H1 (cell line): ENCODE data around the gene SPATS2L. TPM values are rescaled to one million over a fixed set of nuclear protein-coding genes. Genes with fewer than 3 reads are reported as not detected.
A peak's percentile ranks its signal among the peaks of the same experiment; 100 is the strongest.

Source experiments
- CTCF ChIA-PET: fragments of 300-600 bp; sonication (Branson Sonifier 250); formaldehyde crosslinking; loops from one replicate; lab custom pipeline; 2021; ENCODE audit not compliant: partially characterized antibody; lab: Charles Lee
- POLR2A ChIA-PET: fragments of 300-600 bp; sonication (Branson Sonifier 250); formaldehyde crosslinking; loops from one replicate; lab custom pipeline; 2021; ENCODE audit warnings: inconsistent platforms; ENCODE audit not compliant: partially characterized antibody; lab: Charles Lee
- DNase-seq, 2 experiments: peaks; one replicate each; pipeline versions ENCODE4 v3.0.0 to v3.0.0-alpha.2; 2010 to 2022; ENCODE audit warnings: low spot score in 2 of 2, low read depth in 1 of 2, mixed read lengths in 1 of 2
- FAIRE-seq: peaks from 2 replicates; lab custom pipeline; 2011; peaks lifted over from hg19 to GRCh38; lab: Jason Lieb, UNC
- H2AFZ ChIP-seq: 2 replicates; pipeline ENCODE4 v1.8.1; 2012; ENCODE audit warnings: low read length, inconsistent platforms
- H2AK5ac ChIP-seq: 2 replicates; pipeline ENCODE4 v1.6.1; 2013; ENCODE audit warnings: low read depth, low read length
- H2BK120ac ChIP-seq: replicated peaks from 2 replicates; pipeline ENCODE3; 2013; ENCODE audit warnings: low read depth, low read length, inconsistent platforms
- H2BK12ac ChIP-seq: 2 replicates; pipeline ENCODE4 v1.6.1; 2013; ENCODE audit warnings: low read depth, low read length
- H2BK15ac ChIP-seq: 2 replicates; pipeline ENCODE4 v1.6.1; 2013; ENCODE audit warnings: low read length
- H2BK20ac ChIP-seq: 2 replicates; pipeline ENCODE4 v1.6.1; 2013; ENCODE audit warnings: low read length
- H2BK5ac ChIP-seq: 2 replicates; pipeline ENCODE4 v1.6.1; 2013; ENCODE audit warnings: low read depth, low read length
- H3K14ac ChIP-seq: 2 replicates; pipeline ENCODE4 v1.6.1; 2013; ENCODE audit warnings: inconsistent platforms; ENCODE audit not compliant: insufficient read length
- H3K18ac ChIP-seq: 2 replicates; pipeline ENCODE4 v1.6.1; 2013; ENCODE audit warnings: low read length; ENCODE audit errors: extremely low read depth
- H3K23ac ChIP-seq: 2 replicates; pipeline ENCODE4 v1.6.1; 2013; ENCODE audit warnings: inconsistent platforms; ENCODE audit not compliant: insufficient read length
- H3K23me2 ChIP-seq: 2 replicates; pipeline ENCODE4 v1.6.1; 2013; ENCODE audit warnings: low read depth, low read length
- H3K27ac ChIP-seq: 2 replicates; pipeline ENCODE4 v1.6.1; 2011; ENCODE audit warnings: low read depth, low read length, inconsistent platforms
- H3K27me3 ChIP-seq, 4 experiments: replicated peaks in 1 of 4; 1 replicate in 1 of 4; 2 replicates in 3 of 4; pipeline versions ENCODE4 v1.6.1 to v1.8.1; 2011 to 2013; ENCODE audit warnings: low read length in 3 of 4, mild to moderate bottlenecking in 3 of 4, inconsistent platforms in 2 of 4, mixed read lengths in 2 of 4, moderate library complexity in 1 of 4; ENCODE audit not compliant: control insufficient read depth in 3 of 4, insufficient read depth in 3 of 4; ENCODE audit errors: extremely low read depth in 1 of 4
- H3K36me3 ChIP-seq, 4 experiments: 2 replicates each; pipeline versions ENCODE4 v1.6.1 to v1.8.1; 2011 to 2013; ENCODE audit warnings: mild to moderate bottlenecking in 4 of 4, low read length in 3 of 4, moderate library complexity in 2 of 4, control low read depth in 1 of 4, inconsistent platforms in 1 of 4; ENCODE audit not compliant: insufficient read depth in 4 of 4, control insufficient read depth in 2 of 4
- H3K4ac ChIP-seq: replicated peaks from 2 replicates; pipeline ENCODE3; 2013; ENCODE audit warnings: low read length, low read depth, mixed read lengths, inconsistent platforms; ENCODE audit not compliant: insufficient read length
- H3K4me1 ChIP-seq, 4 experiments: replicated peaks in 1 of 4; 1 replicate in 1 of 4; 2 replicates in 3 of 4; pipeline versions ENCODE4 v1.6.1 to v1.8.1; 2011 to 2013; ENCODE audit warnings: low read length in 3 of 4, inconsistent platforms in 2 of 4, mixed read lengths in 1 of 4; ENCODE audit not compliant: insufficient read depth in 4 of 4, control insufficient read depth in 3 of 4
- H3K4me2 ChIP-seq, 2 experiments: 2 replicates each; pipeline versions ENCODE4 v1.6.1 to v1.8.1; 2011 to 2013; ENCODE audit warnings: low read depth in 2 of 2, low read length in 2 of 2, control low read depth in 1 of 2, inconsistent platforms in 1 of 2, mild to moderate bottlenecking in 1 of 2; ENCODE audit not compliant: insufficient read depth in 1 of 2
- H3K4me3 ChIP-seq, 4 experiments: fragments of 200-600, 300-600 bp in 1 of 4; sonication (generic), shearing (Covaris generic), sonication (Bioruptor Twin) in 1 of 4; 2 replicates each; pipeline versions ENCODE4 v1.5.1 to v1.8.1; 2011 to 2016; ENCODE audit warnings: low read length in 4 of 4, low read depth in 3 of 4, control low read depth in 2 of 4, inconsistent platforms in 2 of 4, mild to moderate bottlenecking in 2 of 4, mixed read lengths in 1 of 4, moderate library complexity in 1 of 4; ENCODE audit not compliant: insufficient read depth in 2 of 4; ENCODE audit errors: extremely low read depth in 1 of 4
- H3K56ac ChIP-seq: replicated peaks from 2 replicates; pipeline ENCODE3; 2013; ENCODE audit warnings: low read depth, mild to moderate bottlenecking, mixed read lengths, low read length, inconsistent platforms; ENCODE audit not compliant: insufficient read length
- H3K79me1 ChIP-seq: 2 replicates; pipeline ENCODE4 v1.6.1; 2013; ENCODE audit warnings: low read depth, low read length, control low read depth
- H3K79me2 ChIP-seq, 2 experiments: 2 replicates each; pipeline versions ENCODE4 v1.6.1 to v1.8.1; 2012 to 2013; ENCODE audit warnings: low read length in 2 of 2, mild to moderate bottlenecking in 2 of 2, inconsistent platforms in 1 of 2; ENCODE audit not compliant: insufficient read depth in 2 of 2, control insufficient read depth in 1 of 2
- H3K9ac ChIP-seq, 4 experiments: replicated peaks in 1 of 4; 1 replicate in 1 of 4; 2 replicates in 3 of 4; pipeline versions ENCODE4 v1.6.1 to v1.8.1; 2011 to 2013; ENCODE audit warnings: low read depth in 3 of 4, low read length in 3 of 4, control low read depth in 2 of 4, mild to moderate bottlenecking in 2 of 4, moderate library complexity in 2 of 4, inconsistent platforms in 1 of 4; ENCODE audit errors: extremely low read depth in 1 of 4
- H3K9me3 ChIP-seq, 2 experiments: 2 replicates each; pipeline versions ENCODE4 v1.6.1 to v1.8.1; 2012 to 2013; ENCODE audit warnings: mild to moderate bottlenecking in 2 of 2, moderate library complexity in 2 of 2, control low read depth in 1 of 2, inconsistent platforms in 1 of 2, low read depth in 1 of 2, low read length in 1 of 2, mixed read lengths in 1 of 2; ENCODE audit not compliant: insufficient read depth in 2 of 2
- H4K20me1 ChIP-seq, 2 experiments: replicated peaks in 1 of 2; 2 replicates each; pipeline versions ENCODE3 to v1.8.1; 2011 to 2013; ENCODE audit warnings: inconsistent platforms in 2 of 2, low read length in 2 of 2, mild to moderate bottlenecking in 1 of 2; ENCODE audit not compliant: insufficient read depth in 2 of 2, control insufficient read depth in 1 of 2
- H4K5ac ChIP-seq: 2 replicates; pipeline ENCODE4 v1.6.1; 2013; ENCODE audit warnings: low read length, low read depth, mixed read lengths, inconsistent platforms; ENCODE audit not compliant: insufficient read length
- H4K8ac ChIP-seq: 2 replicates; pipeline ENCODE4 v1.8.0; 2013; ENCODE audit warnings: mild to moderate bottlenecking, moderate library complexity, low read length, inconsistent platforms; ENCODE audit not compliant: insufficient read depth; ENCODE audit errors: extremely low read depth
- H4K91ac ChIP-seq: replicated peaks from 2 replicates; pipeline ENCODE3; 2013; ENCODE audit warnings: low read length, mixed read lengths, inconsistent platforms; ENCODE audit not compliant: insufficient read length
- GTF2F1 ChIP-seq: IDR thresholded peaks from 2 replicates; pipeline ENCODE4 v1.6.1; 2012; ENCODE audit warnings: low read depth, low read length, improper control_type of control experiment, borderline replicate concordance
- KDM5A ChIP-seq: fragments of 200-600 bp; IDR thresholded peaks from 2 replicates; pipeline ENCODE4 v1.7.1; 2012; ENCODE audit warnings: mild to moderate bottlenecking, low read length, inconsistent platforms, mixed read lengths
- PHF8 ChIP-seq: fragments of 200-600 bp; sonication (generic); conservative IDR thresholded peaks from 2 replicates; pipeline ENCODE4 v1.7.1; 2012; ENCODE audit warnings: low read depth, mild to moderate bottlenecking, inconsistent platforms, low read length, moderate library complexity
- POLR2A ChIP-seq, 2 experiments: IDR thresholded peaks; 1 replicate in 1 of 2; 2 replicates in 1 of 2; pipeline ENCODE4 v1.6.1; 2011; ENCODE audit warnings: low read depth in 2 of 2, low read length in 2 of 2, mild to moderate bottlenecking in 2 of 2; ENCODE audit errors: control extremely low read depth in 1 of 2
- POLR2AphosphoS5 ChIP-seq: IDR thresholded peaks from 2 replicates; pipeline ENCODE4 v1.6.1; 2011; ENCODE audit warnings: low read depth, low read length
- RAD21 ChIP-seq, 2 experiments: IDR thresholded peaks in 1 of 2; conservative IDR thresholded peaks in 1 of 2; 2 replicates each; pipeline ENCODE4 v1.6.1; 2011; ENCODE audit warnings: low read depth in 2 of 2, low read length in 2 of 2, improper control_type of control experiment in 1 of 2, inconsistent platforms in 1 of 2, mild to moderate bottlenecking in 1 of 2, moderate library complexity in 1 of 2
- SUZ12 ChIP-seq: fragments of 200-600 bp; sonication (generic); IDR thresholded peaks from 2 replicates; pipeline ENCODE4 v1.6.1; 2012; ENCODE audit warnings: mild to moderate bottlenecking, inconsistent platforms, low read length, moderate library complexity, mixed read lengths
- WGBS, 2 experiments: shearing (Covaris generic) in 1 of 2; methylation state at CpG; one replicate each; pipeline versions ENCODE4 v1.1.6 to v1.1.7; 2013 to 2015; ENCODE audit warnings: low lambda C conversion rate in 2 of 2, mixed read lengths in 2 of 2, inconsistent platforms in 1 of 2, low coverage in 1 of 2, missing lambda C conversion rate in 1 of 2; ENCODE audit not compliant: insufficient replicate concordance in 2 of 2, insufficient coverage in 1 of 2, insufficient read length in 1 of 2; ENCODE audit errors: extremely low coverage in 1 of 2, missing lambda C conversion rate in 1 of 2; 5-methylcytosine and 5-hydroxymethylcytosine counted together
- polyA plus RNA-seq, 7 experiments: library from polyadenylated mRNA; depleted of rRNA in 3 of 7; stranded (reverse) in 5 of 7; unstranded in 2 of 7; fragments of >200 nt in 5 of 7; fragments of 200-250 nt in 2 of 7; gene quantifications; 1 replicate in 5 of 7; 2 replicates in 1 of 7; 4 replicates in 1 of 7; pipeline versions ENCODE4 v1.2.1 to v1.2.3, GENCODE V29; 2011 to 2013; ENCODE audit warnings: missing spikeins in 2 of 7, mixed read lengths in 2 of 7
- total RNA-seq: library from RNA; stranded (reverse); fragmentation: NEBNext Ultra II Directional; extraction: Animal tissue kit (Norgen Biotek cat#: 25700); gene quantifications from 2 replicates; pipeline ENCODE4 v1.2.1, GENCODE V29; 2021

Gene SPATS2L
- total and polyA plus RNA-seq, 2 of the 8 experiments (the other 6 are each of a cell fraction or from before 2014, with no cell fraction given): 67.3 to 189 TPM

DNA sequence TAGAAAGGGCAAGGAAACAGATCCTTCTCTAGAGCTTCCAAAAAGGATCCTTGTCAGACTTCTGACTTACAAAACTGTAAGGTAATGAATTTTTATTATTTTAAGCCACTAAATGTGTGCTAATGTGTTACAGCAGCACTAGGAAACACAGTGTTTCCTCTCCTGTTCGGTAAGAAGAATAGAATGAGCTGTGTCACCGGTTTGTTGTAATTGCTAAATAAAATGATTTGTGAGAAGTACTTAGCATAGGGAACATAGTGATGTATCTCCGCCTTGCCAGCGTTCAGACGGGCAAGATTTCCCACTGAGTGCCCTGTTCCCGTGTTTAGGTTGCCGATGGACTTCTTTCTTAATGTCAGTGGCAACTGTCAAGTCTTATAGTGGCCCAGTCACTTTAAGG is 57.6 kb downstream of the SPATS2L start:
- no peak overlapping the region for H3K18ac ChIP-seq
- TF ChIP-seq POLR2A (IDR thresholded peaks at IDR 0.05; ENCODE audit: control extremely low read depth in 1 of 2, low read depth in 2 of 2, low read length in 2 of 2) (0 out of 3 replicates have a peak, but pooled peaks of 1 of the 2 experiments have one; percentile 6), SUZ12 (no peak), KDM5A (no peak), GTF2F1 (no peak), POLR2AphosphoS5 (peak; percentile 24; the same call in 1 of the 2 replicates), RAD21 (IDR thresholded peaks at IDR 0.05 in 1 of 2, conservative IDR thresholded peaks at IDR 0.05 in 1 of 2; ENCODE audit: low read depth in 2 of 2, low read length in 2 of 2) (no peak), PHF8 (no peak)
- H4K8ac ChIP-seq: no peak overlapping the region
- peaks cover 5% of the 10 kb centered on the region for H3K79me1 ChIP-seq
- no peak overlapping the region for H4K91ac ChIP-seq
- no peaks in the 10 kb centered on the region; the same call in 1 of the 2 replicates for H3K23me2 ChIP-seq
- no peak overlapping the region for H3K4ac ChIP-seq
- H2BK20ac ChIP-seq: no peak overlapping the region
- no peak overlapping the region for H3K9ac ChIP-seq
- no peaks in the 10 kb centered on the region for H4K20me1 ChIP-seq
- no peak overlapping the region for H2BK15ac ChIP-seq
- H2AFZ ChIP-seq: no peak overlapping the region
- H3K23ac ChIP-seq: no peak overlapping the region
- no peak overlapping the region for H2AK5ac ChIP-seq
- no peaks in the 10 kb centered on the region for H3K9me3 ChIP-seq
- H4K5ac ChIP-seq: no peak overlapping the region
- no peak overlapping the region for H3K14ac ChIP-seq
- CTCF ChIA-PET: interaction anchor here (0.9 kb wide), 3 partner anchors 15 to 379 kb away, joined by 3 to 4 read pairs (median 4); no protein-coding TSS in a partner anchor
- no peak overlapping the region for H2BK12ac ChIP-seq
- H3K79me2 ChIP-seq: peaks cover 0 to 95% of the 10 kb centered on the region in 2 experiments; a peak in 3 of 4 replicates
- no peak overlapping the region for H2BK5ac ChIP-seq
- H3K4me1 ChIP-seq: peaks cover 6 to 31% (median 19%) of the 10 kb centered on the region in 4 experiments; a peak in 5 of 7 replicates
- no peaks in the 10 kb centered on the region for H3K27me3 ChIP-seq
- 92% methylated on average over 7 of the region's 7 CpGs; no CpG with 5 or more reads in 1 of the 2 experiments for WGBS, 2 experiments
- H3K36me3 ChIP-seq: 0 out of 8 replicates have a peak, but pooled peaks cover 0 to 3% (median 0%) of the 10 kb centered on the region in 4 experiments
- DNase-seq: no peak
- POLR2A ChIA-PET: interaction anchor here (0.9 to 1.5 kb wide), 4 partner anchors 10 to 50 kb away, joined by 3 to 6 read pairs (median 4); no protein-coding TSS in a partner anchor
- no peak for FAIRE-seq
- H3K27ac ChIP-seq: no peak overlapping the region
- no peak overlapping the region for H3K4me2 ChIP-seq
- no peak overlapping the region for H2BK120ac ChIP-seq
- H3K4me3 ChIP-seq: no peak overlapping the region
- H3K56ac ChIP-seq: no peak overlapping the region
